GM12891 (cell line): ENCODE measurements around the gene CD300E.

Experiments
- POLR2A ChIP-seq: IDR thresholded peaks from 2 replicates; pipeline ENCODE4 v1.6.1; 2011; ENCODE audit warnings: low read depth, low read length, control low read depth
- POLR2AphosphoS5 ChIP-seq: IDR thresholded peaks from 2 replicates; pipeline ENCODE4 v1.6.1; 2011; ENCODE audit warnings: low read depth, low read length, control low read depth
- POU2F2 ChIP-seq: IDR thresholded peaks from 2 replicates; pipeline ENCODE4 v1.6.1; 2011; ENCODE audit warnings: low read depth, mild to moderate bottlenecking, control low read depth, low read length, moderate library complexity
- SPI1 ChIP-seq: IDR thresholded peaks from 2 replicates; pipeline ENCODE4 v1.6.1; 2011; ENCODE audit warnings: low read depth, low read length, control low read depth
- TAF1 ChIP-seq: IDR thresholded peaks from 2 replicates; pipeline ENCODE4 v1.6.1; 2011; ENCODE audit warnings: low read depth, low read length, control low read depth

- TF ChIP-seq POLR2A (no peak), TAF1 (no peak), SPI1 (no peak), POLR2AphosphoS5 (no peak), POU2F2 (no peak)
These were observed 9.1 kb upstream of the CD300E start for GRCh38 chr17:74632617-74633016.
